Endothelial cell of umbilical vein (primary cell): ENCODE measurements around the gene TEX264. TPM values are rescaled to one million over a fixed set of nuclear protein-coding genes. Genes with fewer than 3 reads are reported as not detected.

Source experiments
- BruUV-seq: library from RNA; stranded (reverse); fragments of 400-500 nt; replicated peaks from 2 replicates; lab custom pipeline; 2021; lab: Mats Ljungman, UMichigan
- CTCF ChIA-PET: fragments of 300-600, 350-600 bp; sonication (Branson Sonifier 250); formaldehyde crosslinking; loops from one replicate; lab custom pipeline; 2021; ENCODE audit warnings: antibody characterized with exemption, inconsistent platforms; lab: Charles Lee
- POLR2A ChIA-PET: fragments of 300-600, 350-600 bp; sonication (Branson Sonifier 250); formaldehyde crosslinking; loops from one replicate; lab custom pipeline; 2021; ENCODE audit warnings: antibody characterized with exemption, inconsistent platforms; lab: Charles Lee
- DNase-seq: peaks from one replicate; pipeline ENCODE4 v3.0.0-alpha.2; 2011; ENCODE audit warnings: low read depth, low spot score
- FAIRE-seq: peaks from 2 replicates; lab custom pipeline; 2011; peaks lifted over from hg19 to GRCh38; lab: Jason Lieb, UNC
- H2AFZ ChIP-seq: 2 replicates; pipeline ENCODE4 v1.6.0; 2012; ENCODE audit warnings: low read depth, low read length, control low read depth, inconsistent platforms
- H3K27ac ChIP-seq: 2 replicates; pipeline ENCODE4 v1.5.1; 2011; ENCODE audit warnings: low read depth, mild to moderate bottlenecking, control low read depth, low read length, moderate library complexity; ENCODE audit not compliant: insufficient read depth
- H3K27me3 ChIP-seq, 2 experiments: 2 replicates each; pipeline versions ENCODE4 v1.6.0 to v1.6.1; 2011; ENCODE audit warnings: low read length in 2 of 2, mixed read lengths in 1 of 2; ENCODE audit not compliant: control insufficient read depth in 2 of 2, insufficient read depth in 2 of 2
- H3K36me3 ChIP-seq, 2 experiments: 2 replicates in 1 of 2; 3 replicates in 1 of 2; pipeline ENCODE4 v1.5.1; 2011; ENCODE audit warnings: low read length in 2 of 2, mild to moderate bottlenecking in 1 of 2, moderate library complexity in 1 of 2; ENCODE audit not compliant: control insufficient read depth in 2 of 2, insufficient read depth in 2 of 2; ENCODE audit errors: extremely low read depth in 1 of 2
- H3K4me1 ChIP-seq: 3 replicates; pipeline ENCODE4 v1.5.1; 2011; ENCODE audit warnings: mild to moderate bottlenecking, low read length; ENCODE audit not compliant: control insufficient read depth, insufficient read depth; ENCODE audit errors: extremely low read depth
- H3K4me2 ChIP-seq: 2 replicates; pipeline ENCODE4 v1.6.1; 2011; ENCODE audit warnings: low read length, control low read depth, mixed read lengths; ENCODE audit not compliant: insufficient read depth
- H3K4me3 ChIP-seq, 3 experiments: fragments of 200-600 bp in 1 of 3; sonication (generic), shearing (Covaris generic) in 1 of 3; replicated peaks in 1 of 3; 2 replicates each; pipeline ENCODE4 v1.5.1; 2011 to 2016; ENCODE audit warnings: control low read depth in 3 of 3, low read length in 3 of 3, mild to moderate bottlenecking in 2 of 3, inconsistent platforms in 1 of 3, low read depth in 1 of 3, moderate library complexity in 1 of 3; ENCODE audit not compliant: insufficient read depth in 1 of 3
- H3K79me2 ChIP-seq: 2 replicates; pipeline ENCODE4 v1.6.0; 2012; ENCODE audit warnings: low read length, inconsistent platforms; ENCODE audit not compliant: control insufficient read depth, insufficient read depth
- H3K9ac ChIP-seq: replicated peaks from 2 replicates; pipeline ENCODE3; 2011; ENCODE audit warnings: low read length, control low read depth; ENCODE audit not compliant: insufficient read depth; ENCODE audit errors: extremely low read depth
- H3K9me1 ChIP-seq: replicated peaks from 3 replicates; pipeline ENCODE4 v1.6.0; 2011; ENCODE audit warnings: mild to moderate bottlenecking, low read length; ENCODE audit not compliant: control insufficient read depth, insufficient read depth; ENCODE audit errors: extremely low read depth
- H3K9me3 ChIP-seq: replicated peaks from 2 replicates; pipeline ENCODE4 v1.5.1; 2012; ENCODE audit warnings: low read length, inconsistent platforms; ENCODE audit not compliant: control insufficient read depth, insufficient read depth
- H4K20me1 ChIP-seq: replicated peaks from 2 replicates; pipeline ENCODE3; 2011; ENCODE audit warnings: mild to moderate bottlenecking, low read length; ENCODE audit not compliant: control insufficient read depth, insufficient read depth; ENCODE audit errors: extremely low read depth
- CTCF ChIP-seq, 2 donors: IDR thresholded peaks; 1 replicate in 1 of 2; 2 replicates in 1 of 2; pipeline ENCODE4 v1.5.1; 2011; ENCODE audit warnings: low read length in 2 of 2, mild to moderate bottlenecking in 2 of 2, moderate library complexity in 2 of 2, control low read depth in 1 of 2, inconsistent platforms in 1 of 2, low read depth in 1 of 2; ENCODE audit not compliant: insufficient read depth in 1 of 2; ENCODE audit errors: extremely low read depth in 1 of 2
- EZH2 ChIP-seq: IDR thresholded peaks from 2 replicates; pipeline ENCODE4 v1.6.1; 2012; ENCODE audit warnings: borderline replicate concordance, low read depth, mild to moderate bottlenecking, moderate library complexity, low read length, inconsistent platforms; ENCODE audit not compliant: severe bottlenecking
- FOS ChIP-seq: IDR thresholded peaks from 2 replicates; pipeline ENCODE4 v1.6.1; 2011; ENCODE audit warnings: mild to moderate bottlenecking, low read length, moderate library complexity, borderline replicate concordance; ENCODE audit not compliant: insufficient read depth
- GATA2 ChIP-seq: IDR thresholded peaks from 2 replicates; pipeline ENCODE4 v1.7.0; 2011; ENCODE audit warnings: low read depth, mild to moderate bottlenecking, moderate library complexity, mixed read lengths, low read length; ENCODE audit not compliant: insufficient read length, insufficient read depth
- JUN ChIP-seq: IDR thresholded peaks from 2 replicates; pipeline ENCODE4 v1.6.1; 2011; ENCODE audit warnings: borderline replicate concordance, low read depth; ENCODE audit not compliant: insufficient read length, insufficient read depth
- MAX ChIP-seq: IDR thresholded peaks from 2 replicates; pipeline ENCODE4 v1.6.1; 2011; ENCODE audit not compliant: insufficient read depth, insufficient read length
- MYC ChIP-seq: IDR thresholded peaks from one replicate; pipeline ENCODE4 v1.6.1; 2011; ENCODE audit warnings: mild to moderate bottlenecking, low read depth, low read length
- POLR2A ChIP-seq: IDR thresholded peaks from 2 replicates; pipeline ENCODE4 v1.6.1; 2012; ENCODE audit warnings: low read depth, mild to moderate bottlenecking, control low read depth, low read length
- POLR2AphosphoS5 ChIP-seq: IDR thresholded peaks from 2 replicates; pipeline ENCODE4 v1.6.1; 2012; ENCODE audit warnings: low read depth, mild to moderate bottlenecking, control low read depth, low read length, moderate library complexity; ENCODE audit not compliant: insufficient read depth
- dilution Hi-C: fragments of 300-500 bp; cut with MboI; formaldehyde crosslinking; loops from one replicate; pipeline ENCODE4 v1.15.0; 2019; ENCODE audit warnings: low sequenced_read_pairs; ENCODE audit not compliant: extremely low pct_ligation_motif_present
- intact Hi-C: fragments of 100-400 bp; cut with micrococcal nuclease; formaldehyde crosslinking; loops from one replicate; pipeline ENCODE4 v1.10.0; 2022
- polyA plus RNA-seq, 4 experiments: library from polyadenylated mRNA; depleted of rRNA in 3 of 4; stranded (reverse) in 3 of 4; unstranded in 1 of 4; fragments of >200 nt; gene quantifications; 2 replicates each; pipeline versions ENCODE4 v1.2.1 to v1.2.3, GENCODE V29; 2011 to 2012; ENCODE audit warnings: missing spikeins in 1 of 4
- total RNA-seq: library from RNA; stranded (reverse); gene quantifications from 2 replicates; pipeline ENCODE4 v1.2.3, GENCODE V29; 2021

Gene TEX264
- total and polyA plus RNA-seq, 2 donors (not counting 3 experiments of a cell fraction or from before 2014, with no cell fraction given) = 29.0 to 89.7 TPM

- no peaks in the 10 kb centered on the region for H3K9me3 ChIP-seq
- CTCF ChIA-PET = interaction anchor here (1.4 to 3.7 kb wide), 2 partner anchors 10 to 22 kb away, joined by 3 to 28 read pairs; no protein-coding TSS in a partner anchor
- no peak overlapping the region for H3K4me3 ChIP-seq
- no peaks in the 10 kb centered on the region for H3K9me1 ChIP-seq
- no peaks in the 10 kb centered on the region for H3K4me1 ChIP-seq
- H3K27me3 ChIP-seq = no peaks in the 10 kb centered on the region
- no peaks in the 10 kb centered on the region for H4K20me1 ChIP-seq
- intact Hi-C loops (no loop called here), dilution Hi-C loops (no loop called here)
- POLR2A ChIA-PET = no interaction called here
- no peak overlapping the region for H3K27ac ChIP-seq
- no peak overlapping the region for H2AFZ ChIP-seq
- TF ChIP-seq GATA2 = no peak
- no peak for TF ChIP-seq POLR2AphosphoS5
- TF ChIP-seq EZH2 = no peak
- TF ChIP-seq MAX = no peak
- no peak for TF ChIP-seq CTCF (IDR thresholded peaks at IDR 0.05; ENCODE audit: extremely low read depth in 1 of 2, insufficient read depth in 1 of 2, low read depth in 1 of 2, low read length in 2 of 2)
- TF ChIP-seq POLR2A = no peak
- TF ChIP-seq FOS = no peak
- TF ChIP-seq JUN = no peak
- no peak for TF ChIP-seq MYC
- no peak overlapping the region for H3K4me2 ChIP-seq
- BruUV-seq = no TSS peak
- H3K79me2 ChIP-seq = no peaks in the 10 kb centered on the region
- H3K36me3 ChIP-seq = peaks cover 10 to 20% of the 10 kb centered on the region in 2 experiments
- DNase-seq (no peak), FAIRE-seq (no peak)
- no peak overlapping the region for H3K9ac ChIP-seq
Measured at GRCh38 chr3:51659942-51660341, 11.1 kb upstream of the TEX264 start.
